ENCODE results near the gene BRD3.

BRD3 gene

GRCh38 chr9:134035041-134036039 lies 32.5 kb downstream of the BRD3 start:
- no peak for DNase-seq

DNA sequence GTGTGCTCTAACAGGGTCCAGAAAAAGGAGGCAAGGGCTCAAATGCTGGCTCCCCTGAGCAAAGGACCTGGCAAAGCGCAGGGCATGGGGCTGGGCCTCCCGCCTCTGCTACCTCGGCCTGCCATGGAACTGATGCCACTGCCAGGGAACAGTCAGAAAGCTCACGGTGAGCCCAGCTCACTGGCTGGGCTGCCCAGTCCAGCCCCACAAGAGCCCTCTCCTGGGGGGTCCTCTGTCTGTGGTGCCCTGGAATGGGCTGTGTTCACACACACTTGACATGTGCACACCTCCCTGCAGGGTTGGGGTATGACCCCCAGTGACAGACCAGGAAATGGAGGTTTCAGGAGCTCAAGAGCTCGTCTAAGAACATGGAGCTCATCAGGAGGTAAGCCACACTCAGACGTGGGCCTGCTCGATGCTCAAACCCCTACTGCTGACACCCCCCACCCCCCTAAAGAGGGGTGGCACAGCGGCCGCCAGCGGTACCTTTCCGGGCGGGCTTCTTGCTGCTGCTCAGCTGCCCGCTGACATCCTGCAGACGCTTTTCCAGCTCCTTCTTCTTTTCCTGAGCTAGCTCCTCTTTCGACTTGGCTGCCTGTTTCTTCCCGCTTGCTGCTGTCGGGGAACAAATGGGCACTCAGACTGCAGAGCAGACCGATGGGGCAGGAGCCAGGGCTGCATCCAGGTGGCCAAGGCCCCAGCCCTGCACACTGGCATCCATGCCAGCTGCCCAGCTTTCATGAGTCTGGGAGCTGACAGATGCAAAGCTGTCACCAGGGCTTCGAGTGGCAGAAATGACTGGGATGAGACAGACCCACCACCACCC lies 33.4 kb downstream of the BRD3 start:
- DNase-seq, result no peak

DNA sequence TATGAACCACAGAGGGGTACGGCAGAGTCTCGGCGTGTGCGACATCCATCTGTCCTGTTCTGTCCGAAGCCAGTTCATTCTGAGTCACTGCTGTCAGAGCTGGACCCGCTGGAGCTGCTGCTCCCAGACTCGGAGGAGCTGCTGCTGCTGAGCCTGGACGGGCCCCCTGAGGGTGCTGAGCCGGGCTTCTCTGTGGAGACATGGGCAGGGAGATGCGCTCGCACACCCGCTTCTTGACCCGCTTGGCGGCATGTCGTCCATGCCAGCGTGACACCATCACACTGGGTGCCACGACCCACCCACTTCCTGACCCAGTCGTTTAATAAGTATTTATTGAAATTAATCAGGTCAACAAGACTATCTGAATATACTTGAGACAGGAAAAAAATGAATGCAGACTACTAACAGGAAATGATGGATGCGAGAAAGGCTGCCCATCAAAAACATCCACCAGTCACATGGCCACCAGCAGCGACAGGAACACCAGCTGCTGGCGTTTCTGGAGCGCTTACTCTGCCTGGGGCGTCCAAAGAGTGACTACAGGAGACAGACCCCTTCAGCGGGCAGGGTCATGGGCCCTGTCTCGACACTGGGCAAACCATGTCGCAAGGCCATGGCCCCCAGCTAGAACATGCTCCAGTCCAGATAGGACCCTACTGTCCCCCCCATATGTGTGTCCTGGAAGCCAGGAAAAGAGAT lies 34.2 kb downstream of the BRD3 start:
- no peak for DNase-seq

DNA sequence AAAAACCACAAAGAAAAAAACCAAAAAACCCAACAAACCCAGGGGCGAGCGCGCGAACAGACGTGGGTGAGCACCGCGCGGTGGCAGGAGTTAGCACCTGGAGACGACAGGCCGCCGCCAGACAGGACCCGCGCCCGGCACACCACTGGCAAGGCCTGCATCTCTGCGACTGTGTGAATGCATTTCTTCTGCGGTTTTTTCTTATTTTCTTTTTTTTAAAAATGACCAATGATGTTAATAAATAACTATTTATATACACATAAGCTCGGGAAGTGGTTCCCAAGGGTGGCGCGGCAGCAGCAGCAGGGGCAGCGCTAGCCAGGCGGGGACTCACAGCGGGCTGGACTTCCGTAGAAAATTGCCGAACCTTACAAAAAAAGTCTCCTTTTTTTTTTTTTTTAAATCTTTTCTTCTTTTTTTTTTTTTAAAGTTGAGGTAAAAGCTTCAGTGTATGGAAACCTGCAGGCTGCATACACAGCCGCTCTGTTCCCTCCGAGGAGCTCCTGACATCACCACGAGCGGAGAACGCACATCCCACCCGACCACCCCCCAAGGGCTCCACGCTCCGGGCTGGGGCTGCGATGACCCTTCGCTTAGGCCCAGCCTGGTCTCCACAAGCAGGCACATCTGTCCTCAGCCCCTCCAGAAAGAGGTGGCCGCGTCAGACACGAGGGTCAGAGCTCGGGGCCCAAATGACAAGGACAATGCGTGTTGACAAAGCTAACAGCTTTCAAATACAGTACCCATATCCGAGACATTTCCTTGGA lies 35.2 kb downstream of the BRD3 start:
- no peak for DNase-seq

DNA sequence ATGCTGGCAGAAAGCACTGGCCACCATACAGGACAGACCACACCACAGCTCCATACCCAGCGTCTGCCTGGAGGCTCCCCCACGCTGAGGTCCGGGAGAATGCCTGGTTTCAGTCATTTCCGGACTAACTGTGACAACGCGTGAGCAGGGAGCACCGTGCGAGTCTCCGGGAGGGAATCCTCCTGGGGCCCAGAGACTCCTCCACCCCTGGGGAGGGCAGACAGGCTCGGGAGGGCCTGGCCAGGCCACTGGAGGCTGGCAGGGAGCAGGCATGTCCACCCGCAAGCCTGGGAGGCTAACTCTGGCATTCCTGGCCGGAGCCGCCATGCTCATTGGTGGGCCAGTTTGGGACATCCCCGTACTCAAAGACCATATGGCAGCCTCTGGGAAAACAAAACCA lies 36.0 kb downstream of the BRD3 start:
- DNase-seq, result no peak

- no peak for DNase-seq
Observed at GRCh38 chr9:134030821-134031470, 36.9 kb downstream of the BRD3 start.

DNA sequence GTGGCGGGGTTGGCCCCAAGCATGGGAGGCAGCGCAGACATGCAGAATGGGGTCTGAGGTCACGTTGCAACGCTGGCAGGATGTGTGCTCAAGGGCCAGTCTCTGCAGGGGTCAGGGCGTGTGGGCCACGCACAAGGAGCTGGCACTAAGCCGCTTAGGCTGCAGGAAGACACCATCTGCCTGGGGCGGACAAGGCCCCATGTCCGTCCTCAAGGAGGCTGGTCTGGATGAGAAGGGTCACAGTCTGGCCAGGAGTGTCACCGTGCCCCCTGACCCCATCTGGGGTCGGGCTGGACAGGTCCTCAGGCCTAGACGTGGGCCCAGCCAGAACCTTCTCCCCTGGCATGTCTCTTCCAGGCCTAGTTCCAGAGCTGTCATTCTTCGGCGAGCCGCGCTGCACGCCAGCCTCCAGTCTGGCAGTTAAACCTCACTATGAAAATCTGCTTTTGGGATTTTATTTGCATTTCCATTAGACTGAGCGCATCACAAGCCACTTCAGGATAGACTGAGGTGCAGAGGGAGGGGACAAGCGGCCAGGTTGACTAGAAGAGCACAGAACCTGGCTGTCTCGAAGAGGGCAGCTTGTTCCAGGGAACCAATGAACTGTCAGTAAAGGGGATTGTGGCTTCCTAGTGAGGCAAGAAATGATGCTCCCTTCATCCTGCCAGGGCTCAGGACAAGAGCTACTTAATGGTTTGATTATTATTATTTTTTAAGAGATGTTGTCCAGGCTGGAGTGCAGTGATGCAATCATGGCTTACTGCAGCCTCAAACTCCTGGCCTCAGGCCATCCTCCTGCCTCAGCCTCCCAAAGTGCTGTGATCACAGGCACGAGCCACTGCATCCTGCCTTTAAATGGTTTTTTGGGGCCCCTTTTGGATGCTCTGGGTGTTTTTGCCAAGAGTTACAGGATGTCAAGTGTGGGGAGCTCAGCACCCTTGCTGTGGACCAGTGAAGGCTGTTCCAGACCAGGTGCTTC lies 38.3 kb downstream of the BRD3 start:
- no peak for DNase-seq

GRCh38 chr9:134028575-134029247 lies 39.1 kb downstream of the BRD3 start:
- no peak for DNase-seq

DNA sequence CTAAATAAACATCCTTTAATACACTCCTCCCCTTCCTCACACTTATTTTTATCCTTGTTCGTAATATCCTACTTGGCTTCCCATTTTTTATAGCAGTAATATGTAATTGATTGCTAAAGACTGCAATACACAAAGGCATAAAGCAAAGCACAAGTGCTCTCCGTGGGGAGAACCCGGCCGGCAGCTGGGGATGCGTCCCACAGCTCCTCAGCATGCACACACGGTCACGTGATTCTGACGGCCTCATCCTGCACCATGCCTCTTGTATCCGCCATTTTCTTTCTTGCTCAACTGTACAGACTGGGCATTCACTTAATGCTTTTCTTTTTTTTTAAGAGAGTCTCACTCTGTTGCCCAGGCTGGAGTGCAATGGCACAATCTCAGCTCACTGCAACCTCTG lies 39.8 kb downstream of the BRD3 start:
- DNase-seq, result no peak

GRCh38 chr9:134027561-134027960 lies 40.3 kb downstream of the BRD3 start:
- no peak for DNase-seq

GRCh38 chr9:134026981-134027380 lies 40.8 kb downstream of the BRD3 start:
- no peak for DNase-seq

DNA sequence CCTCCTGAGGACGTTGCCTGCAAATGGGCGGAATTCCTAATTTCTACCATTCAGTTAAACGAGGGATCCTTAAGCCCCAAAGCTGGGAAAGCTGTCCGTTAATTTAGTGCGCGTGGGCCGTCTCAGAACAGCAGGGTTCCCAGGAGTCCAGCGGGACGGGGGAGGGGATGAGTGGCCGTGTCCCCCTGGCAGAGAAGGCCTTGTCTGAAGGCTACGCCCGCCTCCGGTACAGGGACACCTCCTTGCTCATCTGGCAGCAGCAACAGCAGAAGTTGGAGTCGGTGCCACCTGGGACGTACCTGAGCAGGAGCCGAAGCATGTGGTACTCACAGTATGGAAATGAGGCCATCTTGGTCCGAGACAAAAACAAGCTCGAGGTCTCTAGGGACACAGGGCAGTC lies 41.2 kb downstream of the BRD3 start:
- no peak for DNase-seq

DNA sequence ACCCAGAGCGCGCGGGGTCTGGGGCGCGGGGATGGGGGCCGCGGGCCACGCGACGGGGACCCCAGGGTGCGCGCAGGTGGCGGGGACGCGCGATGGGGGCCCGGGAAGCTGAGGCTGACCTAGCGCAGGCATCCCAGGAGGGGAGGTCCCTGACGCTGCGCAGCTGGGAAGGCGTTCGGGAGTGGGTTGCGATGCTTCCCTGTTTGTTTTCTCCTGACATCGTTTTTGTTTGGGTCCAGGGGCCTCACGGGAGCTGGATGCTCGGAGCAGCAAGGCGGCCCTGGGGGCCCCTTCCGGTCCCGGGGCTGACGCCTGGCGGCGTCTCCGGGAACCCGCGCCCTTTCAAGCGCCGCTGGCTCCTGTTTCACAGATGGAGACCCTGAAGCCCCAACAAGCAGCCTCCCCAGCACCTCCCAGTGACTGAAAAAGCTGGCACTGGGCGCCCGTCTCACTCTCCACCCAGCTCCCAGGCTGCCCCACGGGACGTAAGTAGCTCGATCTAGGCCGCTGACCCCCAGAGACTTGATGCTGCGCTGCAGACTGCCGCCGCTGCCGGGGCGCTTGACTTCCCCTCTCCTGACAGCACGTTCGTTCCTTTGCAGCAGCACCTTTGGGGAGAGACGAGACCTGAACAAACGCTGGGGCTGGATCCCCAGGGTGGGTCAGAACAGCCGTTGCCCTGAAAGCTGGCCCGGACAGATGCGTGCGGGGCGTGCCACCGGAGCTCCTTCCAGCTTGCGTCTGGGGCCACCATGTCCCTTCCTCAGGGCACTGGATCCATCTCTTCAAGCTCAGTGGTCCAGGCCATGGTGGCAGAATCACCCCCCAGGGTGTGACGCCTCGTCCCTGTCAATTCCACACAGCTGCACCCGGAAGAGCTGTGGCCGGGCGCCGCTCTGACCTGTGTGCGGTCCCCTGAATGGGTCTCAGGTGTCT lies 42.0 kb downstream of the BRD3 start:
- DNase-seq, result peak; percentile 2

GRCh38 chr9:134024828-134025605 lies 42.8 kb downstream of the BRD3 start, which contains the start of gene BRD3OS:
TSS of gene BRD3OS (plus strand) at chr9:134025481. CDS start at chr9:134026748, 1,267 bp downstream.
- peak; percentile 94 for DNase-seq

GRCh38 chr9:134024214-134024792 lies 43.5 kb downstream of the BRD3 start:
- DNase-seq, result no peak

GRCh38 chr9:134014946-134015345 lies 52.9 kb downstream of the BRD3 start:
- no peak for DNase-seq

DNA sequence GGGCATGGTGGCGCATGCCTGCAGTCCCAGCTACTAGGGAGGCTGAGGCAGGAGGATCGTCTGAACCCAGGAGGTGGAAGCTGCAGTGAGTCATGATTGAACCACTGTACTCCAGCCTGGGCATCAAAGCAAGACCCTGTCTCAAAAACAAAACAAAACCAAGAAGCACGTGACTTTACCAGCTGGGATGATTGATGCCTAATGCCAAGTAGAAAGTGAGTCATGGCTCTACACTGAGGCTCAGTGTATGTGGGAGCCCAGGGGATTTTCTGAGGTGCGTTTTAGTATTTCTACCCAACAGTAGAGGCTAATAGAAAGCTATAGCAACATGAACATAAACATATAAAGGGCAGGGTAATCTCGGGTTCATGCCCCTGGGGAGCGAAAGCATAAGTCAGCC lies 56.4 kb downstream of the BRD3 start:
- DNase-seq, result no peak
